ENCODE results near the gene POLR1E.
A peak's percentile ranks its signal among the peaks of the same experiment; 100 is the strongest.
"Not testable (repeated sequence)": the region's sequence is repeated elsewhere in the genome, so short reads cannot be mapped to it uniquely, and the experiment has no call there.

The POLR1E gene

DNA sequence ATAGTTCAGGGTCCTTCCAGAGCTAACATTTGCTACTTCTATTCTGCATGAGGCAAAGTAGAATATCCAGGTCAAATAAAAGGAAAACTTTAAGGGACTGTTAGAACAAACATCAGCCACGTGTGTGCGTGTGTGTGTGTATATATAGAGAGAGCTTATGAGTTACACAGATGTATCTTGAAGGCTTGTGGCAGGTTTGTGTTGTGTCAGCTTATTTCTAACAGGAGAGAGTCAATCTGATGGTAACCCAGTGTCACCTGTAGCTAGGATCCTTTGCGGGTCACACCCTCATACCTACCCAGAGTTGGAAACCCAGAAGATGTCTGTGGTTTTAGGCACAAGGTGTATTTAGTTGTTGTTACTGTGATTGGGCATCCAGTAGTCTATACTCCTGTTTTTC, 12.7 kb downstream of the POLR1E start:
- TF ChIP-seq TAF1 (IDR thresholded peaks at IDR 0.05; ENCODE audit: low read depth, low read length) (no peak), POLR2A (IDR thresholded peaks at IDR 0.05; ENCODE audit: low read depth, low read length) (no peak), POU2F2 (IDR thresholded peaks at IDR 0.05; ENCODE audit: low read depth, low read length) (no peak), POLR2AphosphoS5 (IDR thresholded peaks at IDR 0.05; ENCODE audit: low read depth, low read length) (no peak), SPI1 (IDR thresholded peaks at IDR 0.05; ENCODE audit: low read depth, low read length) (no peak), PAX5 (IDR thresholded peaks at IDR 0.05; ENCODE audit: insufficient read depth, low read length, severe bottlenecking) (no peak)
- no peak for FAIRE-seq

DNA sequence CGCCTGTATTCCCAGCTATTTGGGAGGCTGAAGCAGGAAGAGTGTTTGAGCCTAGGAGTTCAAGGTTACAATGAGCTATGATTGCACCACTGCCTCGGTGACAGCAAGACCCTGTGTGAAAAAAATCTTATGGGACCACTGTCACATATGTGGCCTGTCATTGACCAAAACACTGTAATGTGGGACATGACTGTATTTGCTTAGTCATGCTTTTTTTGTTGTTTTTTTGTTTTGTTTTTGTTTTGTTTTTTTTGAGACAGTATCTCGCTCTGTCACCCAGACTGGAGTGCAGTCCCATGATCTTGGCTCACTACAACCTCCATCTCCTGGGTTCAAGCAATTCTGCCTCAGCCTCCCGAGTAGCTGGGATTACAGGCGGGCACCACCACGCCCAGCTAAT, 13.5 kb downstream of the POLR1E start:
- no peak for FAIRE-seq
- no peak for TF ChIP-seq POLR2AphosphoS5 (IDR thresholded peaks at IDR 0.05; ENCODE audit: low read depth, low read length)
- no peak for TF ChIP-seq TAF1 (IDR thresholded peaks at IDR 0.05; ENCODE audit: low read depth, low read length)
- no peak for TF ChIP-seq POLR2A (IDR thresholded peaks at IDR 0.05; ENCODE audit: low read depth, low read length)
- TF ChIP-seq POU2F2 (IDR thresholded peaks at IDR 0.05; ENCODE audit: low read depth, low read length), result no peak
- TF ChIP-seq PAX5 (IDR thresholded peaks at IDR 0.05; ENCODE audit: insufficient read depth, low read length, severe bottlenecking), result no peak
- TF ChIP-seq SPI1 (IDR thresholded peaks at IDR 0.05; ENCODE audit: low read depth, low read length), result no peak

More for the DNA sequence above, 12.7 kb downstream of the POLR1E start:
- no peak for DNase-seq (ENCODE audit: insufficient read length, low spot score)

GRCh38 chr9:37501957-37502596, 16.3 kb downstream of the POLR1E start:
- no peak for TF ChIP-seq POU2F2 (IDR thresholded peaks at IDR 0.05; ENCODE audit: low read depth, low read length)
- no peak for TF ChIP-seq SPI1 (IDR thresholded peaks at IDR 0.05; ENCODE audit: low read depth, low read length)
- TF ChIP-seq POLR2AphosphoS5 (IDR thresholded peaks at IDR 0.05; ENCODE audit: low read depth, low read length), result no peak
- TF ChIP-seq POLR2A (IDR thresholded peaks at IDR 0.05; ENCODE audit: low read depth, low read length), result no peak
- TF ChIP-seq PAX5 (IDR thresholded peaks at IDR 0.05; ENCODE audit: insufficient read depth, low read length, severe bottlenecking), result no peak
- no peak for TF ChIP-seq TAF1 (IDR thresholded peaks at IDR 0.05; ENCODE audit: low read depth, low read length)
- DNase-seq (ENCODE audit: insufficient read length, low spot score) (no peak), FAIRE-seq (no peak)

More for the DNA sequence above, 13.5 kb downstream of the POLR1E start:
- DNase-seq (ENCODE audit: insufficient read length, low spot score), result no peak

GRCh38 chr9:37503736-37504135, 18.0 kb downstream of the POLR1E start:
- FAIRE-seq (no peak), DNase-seq (ENCODE audit: insufficient read length, low spot score) (no peak)
- TF ChIP-seq SPI1 (IDR thresholded peaks at IDR 0.05; ENCODE audit: low read depth, low read length), result no peak
- TF ChIP-seq POLR2AphosphoS5 (IDR thresholded peaks at IDR 0.05; ENCODE audit: low read depth, low read length), result no peak
- TF ChIP-seq POLR2A (IDR thresholded peaks at IDR 0.05; ENCODE audit: low read depth, low read length), result no peak
- TF ChIP-seq PAX5 (IDR thresholded peaks at IDR 0.05; ENCODE audit: insufficient read depth, low read length, severe bottlenecking), result no peak
- no peak for TF ChIP-seq TAF1 (IDR thresholded peaks at IDR 0.05; ENCODE audit: low read depth, low read length)
- TF ChIP-seq POU2F2 (IDR thresholded peaks at IDR 0.05; ENCODE audit: low read depth, low read length), result no peak

DNA sequence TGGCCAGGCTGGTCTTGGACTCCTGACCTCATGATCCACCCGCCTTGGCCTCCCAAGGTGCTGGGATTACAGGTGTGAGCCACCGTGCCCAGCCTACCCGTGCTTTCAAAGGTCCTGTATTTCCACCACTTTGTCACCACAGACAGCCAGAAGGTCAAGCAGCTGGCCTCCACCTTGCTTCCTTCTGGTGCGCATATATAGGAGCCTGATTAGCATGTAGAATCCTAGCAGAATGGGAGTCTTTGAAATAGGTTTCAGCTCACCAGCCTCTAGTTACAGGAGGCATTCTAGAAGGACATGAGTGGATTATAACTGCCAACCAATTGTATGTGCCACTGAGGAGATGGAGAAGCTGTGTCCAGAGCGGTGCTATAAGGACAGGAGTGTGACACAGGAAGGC, 18.9 kb downstream of the POLR1E start:
- TF ChIP-seq POLR2A (IDR thresholded peaks at IDR 0.05; ENCODE audit: low read depth, low read length) (no peak), SPI1 (IDR thresholded peaks at IDR 0.05; ENCODE audit: low read depth, low read length) (no peak), POU2F2 (IDR thresholded peaks at IDR 0.05; ENCODE audit: low read depth, low read length) (no peak), PAX5 (IDR thresholded peaks at IDR 0.05; ENCODE audit: insufficient read depth, low read length, severe bottlenecking) (no peak), TAF1 (IDR thresholded peaks at IDR 0.05; ENCODE audit: low read depth, low read length) (no peak), POLR2AphosphoS5 (IDR thresholded peaks at IDR 0.05; ENCODE audit: low read depth, low read length) (no peak)
- DNase-seq (ENCODE audit: insufficient read length, low spot score) (no peak), FAIRE-seq (no peak)

DNA sequence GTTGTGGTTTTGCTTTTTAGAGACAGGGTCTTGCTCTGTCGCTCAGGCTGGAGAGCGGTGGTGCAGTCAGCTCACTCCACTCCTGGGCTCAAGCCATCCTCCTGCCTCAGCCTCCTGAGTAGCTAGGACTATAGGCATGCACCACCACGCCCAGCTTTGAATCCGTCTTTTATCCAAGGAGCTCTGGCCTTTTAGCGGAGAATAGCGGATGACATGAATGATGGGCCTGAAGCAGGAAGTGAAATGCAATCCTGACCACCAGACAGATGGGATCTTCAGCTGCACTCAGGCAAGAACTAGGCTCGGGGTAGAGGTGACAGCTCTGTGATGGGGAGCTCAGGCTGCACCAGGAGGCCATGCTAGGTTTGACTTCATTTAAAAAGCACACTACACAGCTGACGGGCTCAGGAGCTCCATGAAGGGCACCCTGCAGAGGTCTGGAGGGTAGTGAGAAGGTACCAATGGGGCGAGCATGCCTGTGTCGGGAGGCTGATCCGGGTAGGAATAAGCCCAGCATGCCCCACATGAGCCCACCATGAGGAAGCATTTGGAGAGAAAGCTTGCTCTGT, 21.9 kb downstream of the POLR1E start:
- TF ChIP-seq PAX5 (IDR thresholded peaks at IDR 0.05; ENCODE audit: insufficient read depth, low read length, severe bottlenecking) (no peak), SPI1 (IDR thresholded peaks at IDR 0.05; ENCODE audit: low read depth, low read length) (no peak), TAF1 (IDR thresholded peaks at IDR 0.05; ENCODE audit: low read depth, low read length) (no peak)
- FAIRE-seq, result no peak
- DNase-seq (ENCODE audit: insufficient read length, low spot score), result no peak

DNA sequence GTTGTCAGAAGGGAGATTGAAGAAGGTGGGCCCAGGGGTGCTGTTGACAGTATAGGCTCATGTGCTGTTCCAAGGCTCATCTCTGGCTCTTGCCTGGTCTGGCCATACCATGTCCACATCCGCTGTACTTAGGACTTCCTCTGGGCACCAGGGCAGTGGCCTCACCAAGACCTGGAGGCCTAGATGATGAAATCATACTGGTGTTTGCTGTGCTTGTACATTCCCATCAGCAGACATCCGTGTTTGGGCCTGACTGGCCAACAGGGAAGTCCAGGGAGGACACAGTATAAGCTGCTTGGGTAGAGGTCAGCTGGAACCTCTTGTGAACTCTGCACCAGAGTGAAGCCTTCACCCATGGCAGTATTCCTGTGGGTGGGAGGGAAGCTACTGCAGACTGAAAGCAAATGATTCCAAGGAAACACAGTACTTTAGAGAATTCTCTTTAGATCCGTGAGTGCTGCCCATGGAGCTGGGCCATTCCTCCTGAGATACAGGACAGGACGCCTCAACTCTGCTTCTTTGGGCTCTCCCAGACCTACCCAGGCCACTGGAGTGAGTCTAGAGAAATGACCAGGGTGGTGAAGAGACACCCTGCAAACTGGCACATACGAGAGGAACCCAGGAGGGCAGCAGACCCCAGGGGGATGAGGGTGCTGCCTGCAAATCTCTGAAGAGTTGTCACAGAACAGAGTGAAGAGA, 22.5 kb downstream of the POLR1E start:
- DNase-seq (ENCODE audit: insufficient read length, low spot score) (no peak), FAIRE-seq (no peak)
- peak; percentile 37; the same call in 1 of the 2 replicates for TF ChIP-seq POLR2AphosphoS5 (IDR thresholded peaks at IDR 0.05; ENCODE audit: low read depth, low read length)
- TF ChIP-seq POU2F2 (IDR thresholded peaks at IDR 0.05; ENCODE audit: low read depth, low read length), result no peak
- TF ChIP-seq SPI1 (IDR thresholded peaks at IDR 0.05; ENCODE audit: low read depth, low read length), result no peak

DNA sequence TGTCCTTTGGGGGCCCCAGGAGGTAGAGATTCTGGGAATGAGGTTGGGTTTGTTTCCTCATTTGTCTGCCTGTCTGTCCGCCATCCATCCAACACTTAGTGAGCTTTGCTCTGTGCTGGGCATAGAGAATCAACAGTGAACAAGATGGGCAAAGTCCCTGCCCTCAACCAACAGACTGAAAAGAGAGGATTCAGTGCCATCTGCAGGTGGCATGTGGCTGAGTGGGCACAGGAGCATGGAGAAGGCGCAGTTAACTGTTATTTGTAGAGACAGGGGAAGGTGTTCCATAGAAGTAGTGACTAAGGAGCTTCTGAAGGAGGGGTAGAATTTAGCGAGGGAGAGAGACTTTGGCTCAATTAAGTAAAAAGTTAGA, 23.1 kb downstream of the POLR1E start:
- no peak for TF ChIP-seq POU2F2 (IDR thresholded peaks at IDR 0.05; ENCODE audit: low read depth, low read length)
- no peak for DNase-seq (ENCODE audit: insufficient read length, low spot score)
- FAIRE-seq, result no peak

DNA sequence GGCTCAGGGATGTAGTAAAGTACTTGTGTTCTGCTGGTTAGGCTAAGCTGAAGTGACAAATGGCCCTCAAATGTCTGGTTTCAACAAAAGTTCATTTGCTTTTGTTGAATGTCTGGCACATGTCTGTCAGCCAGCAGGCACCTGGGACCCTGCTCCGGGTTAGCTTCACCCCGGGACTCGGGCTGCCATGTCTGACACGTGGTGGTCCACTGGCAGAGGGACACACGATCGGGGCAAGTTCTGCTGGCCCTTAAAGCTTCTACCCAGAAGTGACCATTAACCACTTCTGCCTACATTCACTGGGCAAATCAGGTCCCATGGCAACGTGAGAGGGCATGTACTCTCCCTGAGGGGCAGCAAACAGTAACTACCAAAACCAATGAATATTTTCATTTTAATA, 23.8 kb downstream of the POLR1E start:
- DNase-seq (ENCODE audit: insufficient read length, low spot score) (no peak), FAIRE-seq (no peak)
- TF ChIP-seq POU2F2 (IDR thresholded peaks at IDR 0.05; ENCODE audit: low read depth, low read length) (no peak), POLR2AphosphoS5 (IDR thresholded peaks at IDR 0.05; ENCODE audit: low read depth, low read length) (no peak), PAX5 (IDR thresholded peaks at IDR 0.05; ENCODE audit: insufficient read depth, low read length, severe bottlenecking) (no peak), TAF1 (IDR thresholded peaks at IDR 0.05; ENCODE audit: low read depth, low read length) (no peak)

DNA sequence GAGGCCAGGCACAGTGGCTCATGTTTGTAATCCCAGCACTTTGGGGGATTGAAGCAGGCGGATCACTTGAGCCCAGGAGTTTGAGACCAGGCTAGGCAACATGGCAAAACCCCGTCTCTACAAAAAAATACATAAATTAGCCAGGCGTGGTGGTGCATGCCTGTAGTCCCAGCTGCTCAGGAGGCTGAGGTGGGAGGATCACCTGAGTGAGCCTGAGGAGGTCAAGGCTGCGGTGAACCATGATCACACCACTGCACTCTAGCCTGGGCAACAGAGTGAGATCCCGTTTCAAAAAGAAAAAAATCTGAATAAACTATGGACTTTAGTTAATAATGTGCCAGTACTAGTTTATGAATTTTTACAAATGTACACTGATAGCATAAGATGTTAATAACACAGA, 24.3 kb downstream of the POLR1E start:
- not testable (repeated sequence) for FAIRE-seq; DNase-seq (ENCODE audit: insufficient read length, low spot score)

All from GM12891 (cell line).